ENCODE results near the gene TCHP. TPM values are rescaled to one million over a fixed set of nuclear protein-coding genes. Genes with fewer than 3 reads are reported as not detected.
A peak's percentile ranks its signal among the peaks of the same experiment; 100 is the strongest.

Gene TCHP
- polyA plus RNA-seq, 1 donor from 2014 or later, result 12.8 TPM

- Histone ChIP-seq H3K4me3 (ENCODE audit: low read length) (peak overlapping the region; percentile 82), H3K4me2 (ENCODE audit: low read length) (no peak overlapping the region), H3K9ac (ENCODE audit: low read length) (no peak overlapping the region), H3K27me3 (ENCODE audit: insufficient read depth, low read depth, low read length) (no peaks in the 10 kb centered on the region), H4K20me1 (ENCODE audit: insufficient read depth) (no peaks in the 10 kb centered on the region), H3K9me2 (ENCODE audit: insufficient read depth, low read length) (no peaks in the 10 kb centered on the region), H3K79me2 (replicated peaks; ENCODE audit: insufficient read depth, low read length) (peaks cover 26% of the 10 kb centered on the region), H2AFZ (ENCODE audit: low read depth, low read length) (no peak overlapping the region), H3K36me3 (ENCODE audit: insufficient read depth, low read length) (no peaks in the 10 kb centered on the region), H3K27ac (ENCODE audit: low read length) (no peak overlapping the region), H3K9me3 (ENCODE audit: low read length) (no peaks in the 10 kb centered on the region), H3F3A (ENCODE audit: insufficient read depth, low read length, poor library complexity, severe bottlenecking) (no peaks in the 10 kb centered on the region)
- TF ChIP-seq MXI1 (conservative IDR thresholded peaks at IDR 0.05; ENCODE audit: poor library complexity, severe bottlenecking) (no peak), TAF1 (IDR thresholded peaks at IDR 0.05; ENCODE audit: low read depth) (no peak), CTCF (IDR thresholded peaks at IDR 0.05; ENCODE audit: poor library complexity, severe bottlenecking) (no peak), EP300 (conservative IDR thresholded peaks at IDR 0.05; ENCODE audit: poor library complexity, severe bottlenecking) (no peak), EZH2 (IDR thresholded peaks at IDR 0.05; ENCODE audit: borderline replicate concordance, insufficient read depth, low read length, poor library complexity, severe bottlenecking) (no peak), SMC3 (conservative IDR thresholded peaks at IDR 0.05; ENCODE audit: poor library complexity) (no peak), RAD21 (conservative IDR thresholded peaks at IDR 0.05) (no peak), POLR2AphosphoS5 (IDR thresholded peaks at IDR 0.05) (no peak)
- TF ChIP-seq, protein P1, sequence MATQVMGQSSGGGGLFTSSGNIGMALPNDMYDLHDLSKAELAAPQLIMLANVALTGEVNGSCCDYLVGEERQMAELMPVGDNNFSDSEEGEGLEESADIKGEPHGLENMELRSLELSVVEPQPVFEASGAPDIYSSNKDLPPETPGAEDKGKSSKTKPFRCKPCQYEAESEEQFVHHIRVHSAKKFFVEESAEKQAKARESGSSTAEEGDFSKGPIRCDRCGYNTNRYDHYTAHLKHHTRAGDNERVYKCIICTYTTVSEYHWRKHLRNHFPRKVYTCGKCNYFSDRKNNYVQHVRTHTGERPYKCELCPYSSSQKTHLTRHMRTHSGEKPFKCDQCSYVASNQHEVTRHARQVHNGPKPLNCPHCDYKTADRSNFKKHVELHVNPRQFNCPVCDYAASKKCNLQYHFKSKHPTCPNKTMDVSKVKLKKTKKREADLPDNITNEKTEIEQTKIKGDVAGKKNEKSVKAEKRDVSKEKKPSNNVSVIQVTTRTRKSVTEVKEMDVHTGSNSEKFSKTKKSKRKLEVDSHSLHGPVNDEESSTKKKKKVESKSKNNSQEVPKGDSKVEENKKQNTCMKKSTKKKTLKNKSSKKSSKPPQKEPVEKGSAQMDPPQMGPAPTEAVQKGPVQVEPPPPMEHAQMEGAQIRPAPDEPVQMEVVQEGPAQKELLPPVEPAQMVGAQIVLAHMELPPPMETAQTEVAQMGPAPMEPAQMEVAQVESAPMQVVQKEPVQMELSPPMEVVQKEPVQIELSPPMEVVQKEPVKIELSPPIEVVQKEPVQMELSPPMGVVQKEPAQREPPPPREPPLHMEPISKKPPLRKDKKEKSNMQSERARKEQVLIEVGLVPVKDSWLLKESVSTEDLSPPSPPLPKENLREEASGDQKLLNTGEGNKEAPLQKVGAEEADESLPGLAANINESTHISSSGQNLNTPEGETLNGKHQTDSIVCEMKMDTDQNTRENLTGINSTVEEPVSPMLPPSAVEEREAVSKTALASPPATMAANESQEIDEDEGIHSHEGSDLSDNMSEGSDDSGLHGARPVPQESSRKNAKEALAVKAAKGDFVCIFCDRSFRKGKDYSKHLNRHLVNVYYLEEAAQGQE (IDR thresholded peaks at IDR 0.05; ENCODE audit: borderline replicate concordance), result no peak
These were observed 22.4 kb upstream of the TCHP start for GRCh38 chr12:109877504-109878246.

GRCh38 chr12:109878247-109878625, 21.8 kb upstream of the TCHP start:
- no peaks in the 10 kb centered on the region for H3F3A ChIP-seq (ENCODE audit: insufficient read depth, low read length, poor library complexity, severe bottlenecking)
- H3K4me3 ChIP-seq (ENCODE audit: low read length), result peak overlapping the region; percentile 82
- H2AFZ ChIP-seq (ENCODE audit: low read depth, low read length), result no peak overlapping the region
- no peaks in the 10 kb centered on the region for H3K27me3 ChIP-seq (ENCODE audit: insufficient read depth, low read depth, low read length)
- no peaks in the 10 kb centered on the region for H4K20me1 ChIP-seq (ENCODE audit: insufficient read depth)
- H3K9ac ChIP-seq (ENCODE audit: low read length), result no peak overlapping the region
- H3K27ac ChIP-seq (ENCODE audit: low read length), result no peak overlapping the region
- no peak overlapping the region for H3K4me2 ChIP-seq (ENCODE audit: low read length)
- no peaks in the 10 kb centered on the region for H3K9me3 ChIP-seq (ENCODE audit: low read length)
- H3K79me2 ChIP-seq (replicated peaks; ENCODE audit: insufficient read depth, low read length), result peaks cover 26% of the 10 kb centered on the region
- no peaks in the 10 kb centered on the region for H3K36me3 ChIP-seq (ENCODE audit: insufficient read depth, low read length)
- no peaks in the 10 kb centered on the region for H3K9me2 ChIP-seq (ENCODE audit: insufficient read depth, low read length)
- TF ChIP-seq EP300 (conservative IDR thresholded peaks at IDR 0.05; ENCODE audit: poor library complexity, severe bottlenecking) (no peak), TAF1 (IDR thresholded peaks at IDR 0.05; ENCODE audit: low read depth) (no peak), EZH2 (IDR thresholded peaks at IDR 0.05; ENCODE audit: borderline replicate concordance, insufficient read depth, low read length, poor library complexity, severe bottlenecking) (no peak), POLR2AphosphoS5 (IDR thresholded peaks at IDR 0.05) (no peak), MXI1 (conservative IDR thresholded peaks at IDR 0.05; ENCODE audit: poor library complexity, severe bottlenecking) (no peak), SMC3 (conservative IDR thresholded peaks at IDR 0.05; ENCODE audit: poor library complexity) (no peak), CTCF (IDR thresholded peaks at IDR 0.05; ENCODE audit: poor library complexity, severe bottlenecking) (no peak), RAD21 (conservative IDR thresholded peaks at IDR 0.05) (no peak)
- TF ChIP-seq, protein P1 (IDR thresholded peaks at IDR 0.05; ENCODE audit: borderline replicate concordance), result no peak
